ENCODE results near the gene USP32.

The USP32 gene

GRCh38 chr17:60148373-60148772 is 243.6 kb downstream of the USP32 start:
- Histone ChIP-seq H3K4me3 (ENCODE audit: low read length, poor library complexity, severe bottlenecking) (no peak overlapping the region), H3K4me2 (ENCODE audit: low read depth, low read length, poor library complexity, severe bottlenecking) (no peak overlapping the region), H3K4me1 (ENCODE audit: insufficient read depth, low read length, poor library complexity, severe bottlenecking) (peaks cover 1% of the 10 kb centered on the region), H4K20me1 (ENCODE audit: insufficient read depth, low read length, poor library complexity, severe bottlenecking) (no peaks in the 10 kb centered on the region), H3K9ac (ENCODE audit: low read depth, low read length, poor library complexity, severe bottlenecking) (no peak overlapping the region), H3F3A (ENCODE audit: low read depth) (no peaks in the 10 kb centered on the region), H3K79me2 (ENCODE audit: insufficient read depth, low read length) (no peaks in the 10 kb centered on the region), H3K9me3 (ENCODE audit: insufficient read depth, low read depth, low read length) (no peaks in the 10 kb centered on the region), H3K27me3 (ENCODE audit: insufficient read depth, low read length, poor library complexity, severe bottlenecking) (no peaks in the 10 kb centered on the region), H2AFZ (ENCODE audit: low read length) (no peak overlapping the region), H3K36me3 (ENCODE audit: insufficient read depth, low read length) (no peaks in the 10 kb centered on the region), H3K9me2 (replicated peaks; ENCODE audit: low read depth, low read length) (no peaks in the 10 kb centered on the region)
- TF ChIP-seq CTCF (conservative IDR thresholded peaks at IDR 0.05; ENCODE audit: low read length) (no peak), EZH2phosphoT487 (IDR thresholded peaks at IDR 0.05; ENCODE audit: borderline replicate concordance) (no peak)

DNA sequence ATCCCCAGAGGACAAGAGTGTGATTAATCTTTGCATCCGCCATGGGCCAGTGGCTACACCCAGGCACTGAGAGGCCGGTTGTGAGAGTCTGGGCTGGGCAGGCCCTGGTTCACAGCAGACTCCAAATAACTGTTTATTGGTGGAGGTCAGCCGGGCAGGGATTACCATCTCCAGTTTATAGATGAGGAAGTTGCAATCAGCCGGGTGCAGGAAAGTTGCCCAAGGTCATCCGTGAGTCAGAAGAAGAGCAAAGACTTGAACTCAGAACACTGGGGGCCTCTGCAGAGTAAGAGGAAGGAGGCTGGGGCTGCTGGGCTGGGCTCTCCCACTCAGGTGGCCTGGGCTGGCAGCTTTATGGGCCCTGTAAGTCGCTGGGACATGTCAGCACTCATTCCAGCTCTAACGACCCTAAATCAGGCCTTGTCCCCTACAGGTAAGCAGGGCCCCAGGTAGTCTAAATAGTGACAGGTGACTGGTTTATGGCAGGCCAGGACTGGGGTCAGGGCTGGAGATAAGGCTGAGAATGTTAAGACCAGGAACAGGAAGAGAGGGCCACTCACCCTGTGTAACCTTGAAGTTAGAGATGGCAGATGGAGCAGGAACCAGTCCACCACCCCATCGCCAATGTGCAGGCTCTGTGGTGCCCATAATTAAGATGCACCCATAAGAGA is 244.2 kb downstream of the USP32 start:
- Histone ChIP-seq H3K79me2 (ENCODE audit: insufficient read depth, low read length) (no peaks in the 10 kb centered on the region), H3K4me3 (ENCODE audit: low read length, poor library complexity, severe bottlenecking) (no peak overlapping the region), H3K9ac (ENCODE audit: low read depth, low read length, poor library complexity, severe bottlenecking) (no peak overlapping the region), H3K9me3 (ENCODE audit: insufficient read depth, low read depth, low read length) (no peaks in the 10 kb centered on the region), H3K4me2 (ENCODE audit: low read depth, low read length, poor library complexity, severe bottlenecking) (no peak overlapping the region), H3K36me3 (ENCODE audit: insufficient read depth, low read length) (no peaks in the 10 kb centered on the region), H3K4me1 (ENCODE audit: insufficient read depth, low read length, poor library complexity, severe bottlenecking) (peaks cover 6% of the 10 kb centered on the region), H3F3A (ENCODE audit: low read depth) (no peaks in the 10 kb centered on the region), H4K20me1 (ENCODE audit: insufficient read depth, low read length, poor library complexity, severe bottlenecking) (no peaks in the 10 kb centered on the region), H3K27me3 (ENCODE audit: insufficient read depth, low read length, poor library complexity, severe bottlenecking) (no peaks in the 10 kb centered on the region), H3K9me2 (replicated peaks; ENCODE audit: low read depth, low read length) (no peaks in the 10 kb centered on the region), H2AFZ (ENCODE audit: low read length) (no peak overlapping the region)
- TF ChIP-seq EZH2phosphoT487 (IDR thresholded peaks at IDR 0.05; ENCODE audit: borderline replicate concordance), result no peak

GRCh38 chr17:60146206-60146605 is 245.7 kb downstream of the USP32 start:
- Histone ChIP-seq H3K9ac (ENCODE audit: low read depth, low read length, poor library complexity, severe bottlenecking) (no peak overlapping the region), H3K4me2 (ENCODE audit: low read depth, low read length, poor library complexity, severe bottlenecking) (no peak overlapping the region), H4K20me1 (ENCODE audit: insufficient read depth, low read length, poor library complexity, severe bottlenecking) (no peaks in the 10 kb centered on the region), H3K9me2 (replicated peaks; ENCODE audit: low read depth, low read length) (no peaks in the 10 kb centered on the region), H3K4me3 (ENCODE audit: low read length, poor library complexity, severe bottlenecking) (no peak overlapping the region), H3K36me3 (ENCODE audit: insufficient read depth, low read length) (no peaks in the 10 kb centered on the region), H2AFZ (ENCODE audit: low read length) (no peak overlapping the region), H3K9me3 (ENCODE audit: insufficient read depth, low read depth, low read length) (no peaks in the 10 kb centered on the region), H3K4me1 (ENCODE audit: insufficient read depth, low read length, poor library complexity, severe bottlenecking) (peaks cover 11% of the 10 kb centered on the region), H3K27me3 (ENCODE audit: insufficient read depth, low read length, poor library complexity, severe bottlenecking) (no peaks in the 10 kb centered on the region), H3K79me2 (ENCODE audit: insufficient read depth, low read length) (no peaks in the 10 kb centered on the region), H3F3A (ENCODE audit: low read depth) (no peaks in the 10 kb centered on the region)
- TF ChIP-seq EZH2phosphoT487 (IDR thresholded peaks at IDR 0.05; ENCODE audit: borderline replicate concordance) (no peak), CTCF (conservative IDR thresholded peaks at IDR 0.05; ENCODE audit: low read length) (no peak)

Measured in Loucy (cell line).